ENCODE results near the gene MAMLD1.

Gene MAMLD1

GRCh38 chrX:150508018-150508417, 144.9 kb downstream of the MAMLD1 start:
- H3K9me3 Mint-ChIP-seq = no peaks in the 10 kb centered on the region
- H3K27me3 Mint-ChIP-seq = no peaks in the 10 kb centered on the region
- H3K4me3 Mint-ChIP-seq = no peak overlapping the region
- no peak for ATAC-seq
- no peak for DNase-seq
- no peak overlapping the region for H3K27ac Mint-ChIP-seq
- no peaks in the 10 kb centered on the region for H3K4me1 Mint-ChIP-seq

- no peak overlapping the region for H3K4me3 Mint-ChIP-seq
- H3K4me1 Mint-ChIP-seq = no peaks in the 10 kb centered on the region
- H3K27ac Mint-ChIP-seq = no peak overlapping the region
- H3K9me3 Mint-ChIP-seq = no peaks in the 10 kb centered on the region
- no peaks in the 10 kb centered on the region for H3K27me3 Mint-ChIP-seq
- ATAC-seq (no peak), DNase-seq (no peak)
Observed at GRCh38 chrX:150508451-150509367, 145.6 kb downstream of the MAMLD1 start.

GRCh38 chrX:150509703-150510102, 146.6 kb downstream of the MAMLD1 start:
- no peaks in the 10 kb centered on the region for H3K9me3 Mint-ChIP-seq
- DNase-seq (no peak), ATAC-seq (no peak)
- no peak overlapping the region for H3K27ac Mint-ChIP-seq
- no peak overlapping the region for H3K4me3 Mint-ChIP-seq
- H3K27me3 Mint-ChIP-seq = peaks cover under 1% of the 10 kb centered on the region
- no peaks in the 10 kb centered on the region for H3K4me1 Mint-ChIP-seq

GRCh38 chrX:150512461-150512901, 149.4 kb downstream of the MAMLD1 start:
- H3K4me1 Mint-ChIP-seq = peaks cover 7% of the 10 kb centered on the region
- peaks cover 19% of the 10 kb centered on the region for H3K27me3 Mint-ChIP-seq
- DNase-seq (no peak), ATAC-seq (no peak)
- no peak overlapping the region for H3K4me3 Mint-ChIP-seq
- H3K9me3 Mint-ChIP-seq = no peaks in the 10 kb centered on the region
- no peak overlapping the region for H3K27ac Mint-ChIP-seq

GRCh38 chrX:150513544-150513943, 150.4 kb downstream of the MAMLD1 start:
- Mint-ChIP-seq H3K4me3 (no peak overlapping the region), H3K27ac (no peak overlapping the region), H3K9me3 (no peaks in the 10 kb centered on the region), H3K4me1 (peaks cover 7% of the 10 kb centered on the region), H3K27me3 (peaks cover 19% of the 10 kb centered on the region)
- ATAC-seq = no peak
- DNase-seq = no peak

- Mint-ChIP-seq H3K27ac (no peak overlapping the region), H3K4me3 (no peak overlapping the region), H3K9me3 (no peaks in the 10 kb centered on the region)
Observed at GRCh38 chrX:150514462-150514861, 151.3 kb downstream of the MAMLD1 start.

GRCh38 chrX:150515801-150516200, 152.7 kb downstream of the MAMLD1 start:
- H3K4me1 Mint-ChIP-seq = peaks cover 7% of the 10 kb centered on the region
- H3K9me3 Mint-ChIP-seq = no peaks in the 10 kb centered on the region
- H3K27ac Mint-ChIP-seq = peak overlapping the region; percentile 10 to 64
- H3K27me3 Mint-ChIP-seq = peaks cover 19% of the 10 kb centered on the region
- ATAC-seq (no peak), DNase-seq (no peak)
- H3K4me3 Mint-ChIP-seq = no peak overlapping the region

More at GRCh38 chrX:150514462-150514861, 151.3 kb downstream of the MAMLD1 start:
- DNase-seq = no peak
- no peak for ATAC-seq
- Mint-ChIP-seq H3K4me1 (peaks cover 7% of the 10 kb centered on the region), H3K27me3 (peaks cover 19% of the 10 kb centered on the region)

- Mint-ChIP-seq H3K27me3 (peaks cover 19% of the 10 kb centered on the region), H3K9me3 (no peaks in the 10 kb centered on the region), H3K4me3 (no peak overlapping the region), H3K27ac (no peak overlapping the region), H3K4me1 (peaks cover 7% of the 10 kb centered on the region)
- ATAC-seq (no peak), DNase-seq (no peak)
Observed at GRCh38 chrX:150517303-150517910, 154.3 kb downstream of the MAMLD1 start.

GRCh38 chrX:150522494-150522893, 159.4 kb downstream of the MAMLD1 start:
- H3K4me3 Mint-ChIP-seq = no peak overlapping the region
- H3K4me1 Mint-ChIP-seq = no peaks in the 10 kb centered on the region
- no peak for DNase-seq
- ATAC-seq = no peak
- H3K27ac Mint-ChIP-seq = peak overlapping the region in 1 of 2 donors; percentile 42
- no peaks in the 10 kb centered on the region for H3K9me3 Mint-ChIP-seq
- no peaks in the 10 kb centered on the region for H3K27me3 Mint-ChIP-seq

- Mint-ChIP-seq H3K9me3 (no peaks in the 10 kb centered on the region), H3K27ac (no peak overlapping the region), H3K4me1 (no peaks in the 10 kb centered on the region), H3K4me3 (no peak overlapping the region), H3K27me3 (no peaks in the 10 kb centered on the region)
- no peak for DNase-seq
- no peak for ATAC-seq
Observed at GRCh38 chrX:150525061-150525919, 162.2 kb downstream of the MAMLD1 start.

GRCh38 chrX:150526692-150527091, 163.6 kb downstream of the MAMLD1 start:
- no peak overlapping the region for H3K27ac Mint-ChIP-seq
- ATAC-seq (no peak), DNase-seq (no peak)
- H3K9me3 Mint-ChIP-seq = no peaks in the 10 kb centered on the region
- no peaks in the 10 kb centered on the region for H3K4me1 Mint-ChIP-seq
- no peaks in the 10 kb centered on the region for H3K27me3 Mint-ChIP-seq
- no peak overlapping the region for H3K4me3 Mint-ChIP-seq

GRCh38 chrX:150527108-150527507, 164.0 kb downstream of the MAMLD1 start:
- no peaks in the 10 kb centered on the region for H3K4me1 Mint-ChIP-seq
- H3K27ac Mint-ChIP-seq = no peak overlapping the region
- H3K9me3 Mint-ChIP-seq = no peaks in the 10 kb centered on the region
- no peak overlapping the region for H3K4me3 Mint-ChIP-seq
- H3K27me3 Mint-ChIP-seq = no peaks in the 10 kb centered on the region
- DNase-seq (no peak), ATAC-seq (no peak)

GRCh38 chrX:150529587-150529986, 166.5 kb downstream of the MAMLD1 start:
- Mint-ChIP-seq H3K27me3 (no peaks in the 10 kb centered on the region), H3K27ac (no peak overlapping the region), H3K4me1 (no peaks in the 10 kb centered on the region), H3K4me3 (no peak overlapping the region), H3K9me3 (peaks cover 10 to 12% of the 10 kb centered on the region in 2 donors)
- ATAC-seq = no peak
- no peak for DNase-seq

GRCh38 chrX:150530821-150531220, 167.7 kb downstream of the MAMLD1 start:
- Mint-ChIP-seq H3K27me3 (no peaks in the 10 kb centered on the region), H3K9me3 (peaks cover 12 to 18% of the 10 kb centered on the region in 2 donors), H3K4me3 (no peak overlapping the region), H3K27ac (no peak overlapping the region), H3K4me1 (no peaks in the 10 kb centered on the region)
- DNase-seq = no peak
- no peak for ATAC-seq

- Mint-ChIP-seq H3K4me3 (no peak overlapping the region), H3K27ac (no peak overlapping the region), H3K9me3 (peaks cover 12 to 24% of the 10 kb centered on the region in 2 donors), H3K4me1 (no peaks in the 10 kb centered on the region), H3K27me3 (no peaks in the 10 kb centered on the region)
- ATAC-seq (no peak), DNase-seq (no peak)
Observed at GRCh38 chrX:150531467-150531866, 168.3 kb downstream of the MAMLD1 start.
